ENCODE results near the gene SLIT1. TPM values are rescaled to one million over a fixed set of nuclear protein-coding genes. Genes with fewer than 3 reads are reported as not detected.

Gene SLIT1
- total RNA-seq, 2 donors from 2014 or later: 0.78 to 0.99 TPM

DNA sequence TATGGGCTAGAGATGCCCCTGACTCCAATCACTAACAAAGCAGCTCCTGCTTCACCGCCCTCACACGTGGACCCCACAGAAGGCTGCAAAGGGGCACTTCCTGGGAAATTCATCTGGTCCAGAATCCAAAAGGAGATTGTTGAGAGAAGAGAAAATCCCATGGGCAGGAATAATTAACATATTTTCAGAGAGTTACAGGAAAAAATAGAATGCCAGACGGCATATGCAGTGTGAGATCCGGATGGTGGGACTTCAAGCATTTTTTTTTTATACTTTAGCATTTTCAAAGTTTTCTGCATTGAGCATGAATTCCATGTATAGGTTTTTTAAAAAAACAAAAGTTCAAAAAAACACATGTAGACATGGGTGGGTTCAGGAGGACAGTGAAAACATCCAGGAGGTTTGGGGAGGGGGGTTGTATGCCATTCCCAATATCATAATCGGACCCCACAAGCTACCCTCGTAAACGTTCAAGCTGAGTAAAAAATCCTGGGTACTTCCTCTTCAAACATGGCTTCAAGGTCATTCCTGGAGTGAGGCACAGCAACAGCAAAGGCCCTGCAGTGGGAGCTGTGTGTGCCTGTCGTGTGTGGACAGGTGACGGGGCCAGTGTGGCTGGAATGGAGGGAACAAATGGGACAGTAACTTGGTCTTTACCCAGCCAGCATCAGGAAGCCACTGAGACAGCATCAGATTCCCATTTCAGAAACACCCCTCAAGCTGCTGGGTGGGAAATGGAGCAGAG, 128.1 kb downstream of the SLIT1 start:
- no peak for DNase-seq
- TF ChIP-seq POLR2A (IDR thresholded peaks at IDR 0.05): no peak
- no peak for TF ChIP-seq CTCF (IDR thresholded peaks at IDR 0.05)
- no peaks in the 10 kb centered on the region for H3K27me3 ChIP-seq
- WGBS, 2 donors: 44 to 46% methylated on average over 9 of the region's 9 CpGs
- H3K27ac ChIP-seq: no peak overlapping the region
- H3K9me3 ChIP-seq: no peaks in the 10 kb centered on the region
- H3K4me3 ChIP-seq: no peak overlapping the region
- ATAC-seq: peak; percentile 40
- no peaks in the 10 kb centered on the region for H3K4me1 ChIP-seq
- no peaks in the 10 kb centered on the region for H3K36me3 ChIP-seq (replicated peaks in 1 of 2; ENCODE audit: insufficient read depth in 1 of 2, low read depth in 2 of 2)
- intact Hi-C loops (cut with DNase I): no loop called here

DNA sequence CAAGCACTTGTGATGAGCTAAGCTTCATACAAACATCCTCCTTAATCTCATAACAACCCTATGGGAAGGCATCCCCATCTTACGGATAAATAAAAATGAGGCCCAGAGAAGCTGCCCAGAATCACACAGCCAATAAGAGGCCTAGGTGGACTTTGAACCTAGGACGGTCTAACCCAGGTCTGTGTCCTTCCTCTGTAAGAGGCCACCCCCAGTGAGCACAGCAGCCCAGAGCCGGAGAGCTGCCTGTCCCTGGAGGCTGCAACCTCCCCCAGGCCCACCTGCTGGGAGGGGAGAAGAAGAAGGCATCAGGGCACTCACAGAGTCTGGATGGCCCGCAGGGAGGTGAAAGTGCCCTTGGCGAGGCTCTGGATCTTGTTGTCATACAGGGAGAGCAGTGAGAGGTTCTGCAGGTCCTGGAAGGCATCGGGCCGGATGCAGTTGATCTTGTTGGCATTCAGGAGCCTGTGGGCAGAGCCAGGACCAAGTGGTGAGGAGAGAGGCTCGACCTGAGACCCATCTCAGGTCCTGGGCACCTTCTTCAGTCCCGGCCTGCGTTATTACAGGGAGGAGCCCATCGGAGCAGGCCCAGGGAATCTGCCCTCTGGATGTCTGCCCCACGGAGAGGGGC, 129.6 kb downstream of the SLIT1 start:
- H3K9me3 ChIP-seq: no peaks in the 10 kb centered on the region
- WGBS, 2 donors: 76 to 87% methylated on average over 9 to 12 of the region's 12 CpGs
- intact Hi-C loops (cut with DNase I): no loop called here
- H3K27me3 ChIP-seq: no peaks in the 10 kb centered on the region
- H3K4me3 ChIP-seq: no peak overlapping the region
- no peak overlapping the region for H3K27ac ChIP-seq
- H3K36me3 ChIP-seq (replicated peaks in 1 of 2; ENCODE audit: insufficient read depth in 1 of 2, low read depth in 2 of 2): no peaks in the 10 kb centered on the region
- DNase-seq: no peak
- TF ChIP-seq POLR2A (IDR thresholded peaks at IDR 0.05): no peak
- no peak for TF ChIP-seq CTCF (IDR thresholded peaks at IDR 0.05)
- no peak for ATAC-seq
- H3K4me1 ChIP-seq: no peaks in the 10 kb centered on the region

GRCh38 chr10:97053276-97053675, 132.5 kb downstream of the SLIT1 start:
- no peaks in the 10 kb centered on the region for H3K4me1 ChIP-seq
- no peaks in the 10 kb centered on the region for H3K36me3 ChIP-seq (replicated peaks in 1 of 2; ENCODE audit: insufficient read depth in 1 of 2, low read depth in 2 of 2)
- H3K27me3 ChIP-seq: no peaks in the 10 kb centered on the region
- no peak overlapping the region for H3K4me3 ChIP-seq
- TF ChIP-seq CTCF (IDR thresholded peaks at IDR 0.05): no peak
- no peak for TF ChIP-seq POLR2A (IDR thresholded peaks at IDR 0.05)
- WGBS, 2 donors: 50 to 65% methylated on average over 2 of the region's 2 CpGs
- H3K27ac ChIP-seq: no peak overlapping the region
- no peak for DNase-seq
- H3K9me3 ChIP-seq: no peaks in the 10 kb centered on the region
- intact Hi-C loops (cut with DNase I): no loop called here
- no peak for ATAC-seq

DNA sequence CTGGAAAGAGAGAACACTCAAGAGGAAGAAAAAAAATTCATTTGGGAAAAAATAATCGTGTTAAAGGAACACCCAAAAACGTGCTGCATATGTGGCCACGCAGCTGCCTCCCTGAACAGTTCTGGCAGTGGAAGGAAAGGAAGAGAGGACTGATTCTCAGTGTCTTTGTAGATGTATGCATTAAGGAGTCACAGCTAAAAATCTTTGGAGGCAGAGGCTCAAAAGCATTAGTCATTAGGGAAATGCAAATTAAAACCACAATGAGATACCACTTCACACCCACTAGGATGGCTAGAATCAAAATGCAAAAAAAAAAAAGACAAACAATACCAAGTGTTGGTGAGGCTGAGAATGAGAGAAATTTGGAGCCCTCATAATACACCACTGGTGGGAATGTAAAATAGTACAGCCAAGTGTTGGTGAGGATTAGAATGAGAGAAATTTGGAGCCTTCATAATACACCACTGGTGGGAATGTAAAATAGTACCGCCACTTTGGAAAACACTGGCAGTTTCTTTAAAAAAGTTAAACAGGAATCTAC, 134.7 kb downstream of the SLIT1 start:
- Histone ChIP-seq H3K4me1 (no peaks in the 10 kb centered on the region), H3K27ac (no peak overlapping the region), H3K36me3 (replicated peaks in 1 of 2; ENCODE audit: insufficient read depth in 1 of 2, low read depth in 2 of 2) (no peaks in the 10 kb centered on the region), H3K27me3 (no peaks in the 10 kb centered on the region), H3K9me3 (no peaks in the 10 kb centered on the region), H3K4me3 (no peak overlapping the region)
- WGBS, 2 donors: 71 to 79% methylated on average over 4 of the region's 4 CpGs
- TF ChIP-seq POLR2A (IDR thresholded peaks at IDR 0.05) (no peak), CTCF (IDR thresholded peaks at IDR 0.05) (no peak)
- ATAC-seq (no peak), DNase-seq (no peak)
- intact Hi-C loops (cut with DNase I): no loop called here

All from body of pancreas (tissue), 4 donors.